Measurements from ENCODE around the gene COL25A1.
A peak's percentile ranks its signal among the peaks of the same experiment; 100 is the strongest.

The COL25A1 gene

GRCh38 chr4:108762559-108763225 lies 539.8 kb downstream of the COL25A1 start, which contains the start of gene ETNPPL:
TSS of gene ETNPPL (minus strand) at chr4:108763053. CDS start at chr4:108762898, 155 bp downstream.
- DNase-seq (ENCODE audit: low read depth in 2 of 2), result peak in 1 of 2 donors; percentile 1
